Measurements from ENCODE around the gene AKAP8L. TPM values are rescaled to one million over a fixed set of nuclear protein-coding genes. Genes with fewer than 3 reads are reported as not detected.

Gene AKAP8L
- total RNA-seq, 1 experiment from 2014 or later: 106 TPM

GRCh38 chr19:15425321-15425950 is 6.6 kb upstream of the AKAP8L start:
- no peak for ATAC-seq
- Histone ChIP-seq H3K9me2 (ENCODE audit: insufficient read depth) (no peaks in the 10 kb centered on the region), H3K9ac (ENCODE audit: low read length) (no peak overlapping the region), H3K36me3 (ENCODE audit: control insufficient read depth in 1 of 2, insufficient read depth in 2 of 2, low read length in 2 of 2) (peaks cover 20 to 51% of the 10 kb centered on the region in 2 experiments; a peak in 3 of 4 replicates), H3K4me2 (ENCODE audit: low read length) (no peak overlapping the region), H3K4me3 (replicated peaks in 1 of 2; ENCODE audit: low read depth in 1 of 2, low read length in 2 of 2) (no peak overlapping the region), H3K27ac (ENCODE audit: low read depth, low read length) (no peak overlapping the region), H3K4me1 (ENCODE audit: control insufficient read depth in 1 of 2, insufficient read depth in 2 of 2, low read length in 2 of 2) (peaks cover under 1 to 2% of the 10 kb centered on the region in 2 experiments; a peak in 2 of 4 replicates), H3K9me3 (ENCODE audit: control insufficient read depth in 1 of 2, insufficient read depth in 1 of 2, low read depth in 1 of 2, low read length in 2 of 2) (no peaks in the 10 kb centered on the region), H2AFZ (ENCODE audit: low read depth, low read length, poor library complexity, severe bottlenecking) (no peak overlapping the region), H3K27me3 (ENCODE audit: insufficient read depth, low read length) (no peaks in the 10 kb centered on the region), H4K20me1 (ENCODE audit: insufficient read depth) (no peaks in the 10 kb centered on the region), H3K79me2 (ENCODE audit: insufficient read depth, low read length) (peaks cover 36% of the 10 kb centered on the region)
- POLR2A ChIA-PET: no interaction called here
- BruUV-seq (replicated peaks): no TSS peak
- intact Hi-C loops (cut with micrococcal nuclease): no loop called here
- RAD21 ChIA-PET (ENCODE audit: low non-redundant PET in 1 of 2, low total read pairs in 2 of 2, uncharacterized antibody in 2 of 2, unreplicated experiment in 2 of 2): no interaction called here
- TF ChIP-seq JUND (IDR thresholded peaks at IDR 0.05) (no peak), POLR2A (IDR thresholded peaks at IDR 0.05; ENCODE audit: borderline replicate concordance, extremely low read depth, insufficient read depth, insufficient read length) (no peak), EZH2phosphoT487 (IDR thresholded peaks at IDR 0.05; ENCODE audit: borderline replicate concordance) (no peak), REST (IDR thresholded peaks at IDR 0.05; ENCODE audit: low read depth) (no peak), MAX (IDR thresholded peaks at IDR 0.05) (no peak), CBX3 (IDR thresholded peaks at IDR 0.05; ENCODE audit: low read depth) (no peak), ATF3 (IDR thresholded peaks at IDR 0.05) (no peak), SRF (IDR thresholded peaks at IDR 0.05; ENCODE audit: low read depth) (no peak)
- CTCF ChIA-PET: no interaction called here
- no peak for DNase-seq (ENCODE audit: low read depth, low spot score)

Measured in HCT116 (cell line).